H1 (cell line): Measurements from ENCODE around the gene ATG16L1. TPM values are rescaled to one million over a fixed set of nuclear protein-coding genes. Genes with fewer than 3 reads are reported as not detected.

Experiments
- ASH2L ChIP-seq: fragments of 200-600, 300-600 bp; sonication (generic); IDR thresholded peaks from one replicate; pipeline ENCODE4 v1.7.1; 2017; ENCODE audit warnings: low read length
- BACH1 ChIP-seq: IDR thresholded peaks from 2 replicates; pipeline ENCODE4 v1.6.1; 2012; ENCODE audit warnings: low read length, improper control_type of control experiment
- EGR1 ChIP-seq: IDR thresholded peaks from 2 replicates; pipeline ENCODE4 v1.6.1; 2011; ENCODE audit warnings: low read depth, low read length, borderline replicate concordance
- GTF2F1 ChIP-seq: IDR thresholded peaks from 2 replicates; pipeline ENCODE4 v1.6.1; 2012; ENCODE audit warnings: low read depth, low read length, improper control_type of control experiment, borderline replicate concordance
- NANOG ChIP-seq: IDR thresholded peaks from 2 replicates; pipeline ENCODE4 v1.6.1; 2011; ENCODE audit warnings: low read length, low read depth, mild to moderate bottlenecking, inconsistent platforms; ENCODE audit not compliant: insufficient read depth, poor library complexity, severe bottlenecking
- PHF8 ChIP-seq: fragments of 200-600 bp; sonication (generic); conservative IDR thresholded peaks from 2 replicates; pipeline ENCODE4 v1.7.1; 2012; ENCODE audit warnings: low read depth, mild to moderate bottlenecking, inconsistent platforms, low read length, moderate library complexity
- YY1 ChIP-seq: IDR thresholded peaks from 2 replicates; pipeline ENCODE4 v1.6.1; 2011; ENCODE audit warnings: low read depth, mild to moderate bottlenecking, low read length
- polyA plus RNA-seq, 7 experiments: library from polyadenylated mRNA; depleted of rRNA in 3 of 7; stranded (reverse) in 5 of 7; unstranded in 2 of 7; fragments of >200 nt in 5 of 7; fragments of 200-250 nt in 2 of 7; gene quantifications; 1 replicate in 5 of 7; 2 replicates in 1 of 7; 4 replicates in 1 of 7; pipeline versions ENCODE4 v1.2.1 to v1.2.3, GENCODE V29; 2011 to 2013; ENCODE audit warnings: missing spikeins in 2 of 7, mixed read lengths in 2 of 7
- total RNA-seq: library from RNA; stranded (reverse); fragmentation: NEBNext Ultra II Directional; extraction: Animal tissue kit (Norgen Biotek cat#: 25700); gene quantifications from 2 replicates; pipeline ENCODE4 v1.2.1, GENCODE V29; 2021
- TF ChIP-seq, protein P1 (sequence below): IDR thresholded peaks from 2 replicates; pipeline ENCODE4 v1.6.1; 2012; ENCODE audit warnings: inconsistent platforms

The ATG16L1 gene
- total and polyA plus RNA-seq, 2 of the 8 experiments (the other 6 are each of a cell fraction or from before 2014, with no cell fraction given): 18.3 to 31.0 TPM

GRCh38 chr2:233287871-233288270, 36.4 kb downstream of the ATG16L1 start (continued):
- TF ChIP-seq NANOG (no peak), EGR1 (no peak), BACH1 (no peak), GTF2F1 (no peak), ASH2L (no peak), YY1 (no peak), PHF8 (no peak)
- TF ChIP-seq, protein P1, sequence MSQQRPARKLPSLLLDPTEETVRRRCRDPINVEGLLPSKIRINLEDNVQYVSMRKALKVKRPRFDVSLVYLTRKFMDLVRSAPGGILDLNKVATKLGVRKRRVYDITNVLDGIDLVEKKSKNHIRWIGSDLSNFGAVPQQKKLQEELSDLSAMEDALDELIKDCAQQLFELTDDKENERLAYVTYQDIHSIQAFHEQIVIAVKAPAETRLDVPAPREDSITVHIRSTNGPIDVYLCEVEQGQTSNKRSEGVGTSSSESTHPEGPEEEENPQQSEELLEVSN: no peak
